GM10266 (cell line): ENCODE measurements around the gene ZSWIM9.

Experiments
- DNase-seq: peaks from one replicate; pipeline ENCODE4 v3.0.0; 2012; ENCODE audit errors: extremely low spot score
- CTCF ChIP-seq: IDR thresholded peaks from 2 replicates; pipeline ENCODE4 v1.5.1; 2012; ENCODE audit warnings: mild to moderate bottlenecking, low read depth; ENCODE audit not compliant: control insufficient read depth, insufficient read depth; ENCODE audit errors: missing control alignments

Gene ZSWIM9

GRCh38 chr19:48171710-48172109 lies 1.2 kb downstream of the ZSWIM9 start:
- no peak for DNase-seq
- no peak for TF ChIP-seq CTCF

- no peak for TF ChIP-seq CTCF
- no peak for DNase-seq
These were observed 4.1 kb downstream of the ZSWIM9 start for GRCh38 chr19:48174445-48175030.

- no peak for DNase-seq
- TF ChIP-seq CTCF, result no peak
These were observed 5.1 kb downstream of the ZSWIM9 start for GRCh38 chr19:48175578-48175977.

GRCh38 chr19:48176226-48176625 lies 5.7 kb downstream of the ZSWIM9 start:
- no peak for DNase-seq
- TF ChIP-seq CTCF, result no peak

GRCh38 chr19:48181505-48181904 lies 11.0 kb downstream of the ZSWIM9 start:
- TF ChIP-seq CTCF, result no peak
- DNase-seq, result no peak

- DNase-seq, result no peak
- TF ChIP-seq CTCF, result no peak
These were observed 12.0 kb downstream of the ZSWIM9 start for GRCh38 chr19:48182434-48182833.

GRCh38 chr19:48183356-48183755 lies 12.9 kb downstream of the ZSWIM9 start:
- DNase-seq, result no peak
- no peak for TF ChIP-seq CTCF
